IMR-90 (cell line): ENCODE data around the gene LAMA4. TPM values are rescaled to one million over a fixed set of nuclear protein-coding genes. Genes with fewer than 3 reads are reported as not detected.

Source experiments
- ATAC-seq: fragments of 200-7000 bp; cut with Tn5 transposase; 2 replicates; pipeline ENCODE4 v1.9.1; 2020; ENCODE audit warnings: low read depth, mild to moderate bottlenecking, moderate library complexity
- BruUV-seq: library from RNA; stranded (reverse); fragments of 400-500 nt; replicated peaks from 2 replicates; lab custom pipeline; 2021; lab: Mats Ljungman, UMichigan
- CTCF ChIA-PET: fragments of 300-600 bp; formaldehyde crosslinking; extraction: SDS; loops from one replicate; lab custom pipeline; 2021; ENCODE audit warnings: antibody characterized with exemption; lab: Yijun Ruan, JAX
- POLR2A ChIA-PET: fragments of 300-600 bp; sonication (Branson Sonifier 250); formaldehyde crosslinking; loops from one replicate; lab custom pipeline; 2022; ENCODE audit warnings: antibody characterized with exemption; ENCODE audit not compliant: unreplicated experiment; lab: Charles Lee
- DNase-seq: peaks from one replicate; pipeline ENCODE4 v3.0.0; 2013
- H2AFZ ChIP-seq: replicated peaks from 2 replicates; pipeline ENCODE3; 2013; ENCODE audit warnings: low read length, mild to moderate bottlenecking; ENCODE audit not compliant: poor library complexity
- H2AK5ac ChIP-seq: 2 replicates; pipeline ENCODE4 v1.6.1; 2013; ENCODE audit warnings: low read depth, low read length, inconsistent platforms
- H2AK9ac ChIP-seq: replicated peaks from 2 replicates; pipeline ENCODE3; 2013; ENCODE audit warnings: mild to moderate bottlenecking, low read depth, low read length, moderate library complexity; ENCODE audit not compliant: poor library complexity
- H2BK120ac ChIP-seq: 2 replicates; pipeline ENCODE4 v1.6.1; 2013; ENCODE audit warnings: low read depth, low read length, inconsistent platforms
- H2BK15ac ChIP-seq: 3 replicates; pipeline ENCODE4 v1.6.1; 2013; ENCODE audit warnings: low read depth, low read length, inconsistent platforms
- H2BK20ac ChIP-seq: 2 replicates; pipeline ENCODE4 v1.6.1; 2013; ENCODE audit warnings: low read depth, mild to moderate bottlenecking, inconsistent platforms, low read length, moderate library complexity
- H2BK5ac ChIP-seq: 2 replicates; pipeline ENCODE4 v1.6.1; 2013; ENCODE audit warnings: mild to moderate bottlenecking, low read depth, low read length, inconsistent platforms; ENCODE audit not compliant: poor library complexity, severe bottlenecking
- H3K14ac ChIP-seq: replicated peaks from 2 replicates; pipeline ENCODE4 v1.6.1; 2013; ENCODE audit warnings: low read depth, low read length, inconsistent platforms
- H3K18ac ChIP-seq: 2 replicates; pipeline ENCODE4 v1.6.1; 2013; ENCODE audit warnings: low read depth, low read length, control low read depth
- H3K23ac ChIP-seq: 2 replicates; pipeline ENCODE4 v1.6.1; 2013; ENCODE audit warnings: low read depth, low read length, inconsistent platforms
- H3K27ac ChIP-seq: 2 replicates; pipeline ENCODE4 v1.5.1; 2013; ENCODE audit warnings: mild to moderate bottlenecking, control low read depth, low read length; ENCODE audit not compliant: insufficient read depth
- H3K27me3 ChIP-seq: 2 replicates; pipeline ENCODE4 v1.6.1; 2013; ENCODE audit warnings: low read length; ENCODE audit not compliant: control insufficient read depth, insufficient read depth
- H3K36me3 ChIP-seq: 2 replicates; pipeline ENCODE4 v1.6.1; 2013; ENCODE audit warnings: low read length, mixed read lengths; ENCODE audit not compliant: control insufficient read depth, insufficient read depth
- H3K4ac ChIP-seq: 2 replicates; pipeline ENCODE4 v1.6.1; 2013; ENCODE audit warnings: low read depth, low read length, inconsistent platforms
- H3K4me1 ChIP-seq: 2 replicates; pipeline ENCODE4 v1.6.1; 2013; ENCODE audit warnings: low read length, mixed read lengths; ENCODE audit not compliant: control insufficient read depth, insufficient read depth
- H3K4me2 ChIP-seq: 2 replicates; pipeline ENCODE4 v1.6.1; 2013; ENCODE audit warnings: low read depth, mild to moderate bottlenecking, control low read depth, low read length, moderate library complexity
- H3K4me3 ChIP-seq: 2 replicates; pipeline ENCODE4 v1.5.1; 2013; ENCODE audit warnings: low read depth, mild to moderate bottlenecking, control low read depth, low read length, moderate library complexity; ENCODE audit not compliant: insufficient read depth
- H3K56ac ChIP-seq: 2 replicates; pipeline ENCODE4 v1.6.1; 2013; ENCODE audit warnings: low read length, inconsistent platforms; ENCODE audit not compliant: insufficient read depth; ENCODE audit errors: extremely low read depth
- H3K79me1 ChIP-seq, 2 experiments: 2 replicates each; pipeline ENCODE4 v1.6.1; 2013; ENCODE audit warnings: low read length in 2 of 2, inconsistent platforms in 1 of 2, low read depth in 1 of 2
- H3K9ac ChIP-seq: 2 replicates; pipeline ENCODE4 v1.6.1; 2013; ENCODE audit warnings: low read depth, low read length, control low read depth
- H3K9me1 ChIP-seq: 2 replicates; pipeline ENCODE4 v1.6.1; 2013; ENCODE audit warnings: low read length, inconsistent platforms; ENCODE audit not compliant: insufficient read depth
- H3K9me3 ChIP-seq: 2 replicates; pipeline ENCODE4 v1.6.1; 2013; ENCODE audit warnings: low read length; ENCODE audit not compliant: control insufficient read depth, insufficient read depth
- H4K20me1 ChIP-seq: 2 replicates; pipeline ENCODE4 v1.6.1; 2013; ENCODE audit warnings: low read length, inconsistent platforms; ENCODE audit not compliant: insufficient read depth
- H4K5ac ChIP-seq: 2 replicates; pipeline ENCODE4 v1.6.1; 2013; ENCODE audit warnings: mild to moderate bottlenecking, low read depth, low read length, control low read depth
- H4K8ac ChIP-seq, 2 experiments: 2 replicates each; pipeline ENCODE4 v1.6.1; 2013; ENCODE audit warnings: low read depth in 2 of 2, low read length in 2 of 2, control low read depth in 1 of 2, inconsistent platforms in 1 of 2
- H4K91ac ChIP-seq: 2 replicates; pipeline ENCODE4 v1.6.1; 2013; ENCODE audit warnings: low read depth, low read length, inconsistent platforms; ENCODE audit not compliant: insufficient read depth
- MAFK ChIP-seq: IDR thresholded peaks from 2 replicates; pipeline ENCODE4 v1.6.1; 2012; ENCODE audit warnings: low read depth, low read length, improper control_type of control experiment
- MAZ ChIP-seq: IDR thresholded peaks from 2 replicates; pipeline ENCODE4 v1.6.1; 2012; ENCODE audit warnings: low read depth, mild to moderate bottlenecking, low read length, improper control_type of control experiment, moderate library complexity, borderline replicate concordance
- WGBS, 2 experiments: methylation state at CpG; one replicate each; pipeline versions ENCODE4 v1.1.5 to v1.1.7; 2013; ENCODE audit warnings: missing lambda C conversion rate in 2 of 2; ENCODE audit not compliant: insufficient read length in 1 of 2; ENCODE audit errors: extremely low coverage in 2 of 2; 5-methylcytosine and 5-hydroxymethylcytosine counted together
- dilution Hi-C: fragments of 300-500 bp; cut with HindIII; formaldehyde crosslinking; loops from one replicate; pipeline ENCODE4 v1.14.3; 2018; ENCODE audit warnings: low sequenced_read_pairs; ENCODE audit not compliant: unreplicated experiment
- in situ Hi-C: fragments of 300-500 bp; cut with MboI; formaldehyde crosslinking; loops from 3 replicates; pipeline ENCODE4 v1.14.3; 2019; ENCODE audit warnings: low sequenced_read_pairs, inconsistent platforms, mixed read lengths
- intact Hi-C: fragments of 100-400 bp; cut with micrococcal nuclease; formaldehyde crosslinking; loops from 2 replicates; pipeline ENCODE4 v1.10.0; 2022
- polyA plus RNA-seq, 3 experiments: library from polyadenylated mRNA; depleted of rRNA; stranded (reverse); fragments of >200 nt; gene quantifications; 2 replicates each; pipeline ENCODE4 v1.2.3, GENCODE V29; 2012; ENCODE audit warnings: low replicate concordance in 1 of 3
- total RNA-seq: library from RNA; depleted of rRNA; stranded (reverse); fragments of >200 nt; gene quantifications from 2 replicates; pipeline ENCODE4 v1.2.3, GENCODE V29; 2012

Gene LAMA4
- total and polyA plus RNA-seq, 2 of the 4 experiments (the other 2 are of a cell fraction), result 33.9 to 35.8 TPM

DNA sequence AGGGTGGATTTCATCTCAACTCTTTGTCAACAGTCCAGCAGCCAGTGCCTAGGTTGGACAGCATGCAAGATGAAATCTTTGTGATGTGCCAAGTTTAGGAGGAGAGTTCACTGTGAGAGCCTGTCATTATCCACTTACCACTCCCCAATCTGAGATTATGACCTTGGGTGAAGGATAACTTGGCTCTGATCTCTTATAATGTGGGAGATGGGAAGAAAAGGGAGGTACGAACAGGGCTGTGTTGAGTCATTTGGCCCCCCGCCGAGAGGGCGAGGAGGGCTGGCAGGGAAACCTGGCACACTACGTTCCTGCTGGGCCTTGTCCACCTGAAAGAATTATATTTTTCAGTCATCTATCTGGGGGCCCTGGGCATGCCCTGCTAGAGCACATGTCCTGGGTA lies 35.8 kb downstream of the LAMA4 start:
- peak overlapping the region; percentile 2 for H3K27ac ChIP-seq

More for the DNA sequence above, 35.8 kb downstream of the LAMA4 start:
- peak overlapping the region; percentile 70 for H3K4ac ChIP-seq
- H4K8ac ChIP-seq, result peak overlapping the region; percentile 10 to 42; a peak in 1 of 4 replicates
- H3K9ac ChIP-seq, result no peak overlapping the region
- CTCF ChIA-PET, result no interaction called here
- H2BK5ac ChIP-seq, result peak overlapping the region; percentile 59
- intact Hi-C loops, result loop anchor here (5.0 kb wide), 1 partner anchor 34 kb away; the partner anchor contains the start of gene LAMA4
- H2AK9ac ChIP-seq, result no peak overlapping the region
- H3K23ac ChIP-seq, result peak overlapping the region; percentile 35
- WGBS, 2 experiments, result no CpG with 5 or more reads among the region's 5 CpGs
- H3K79me1 ChIP-seq, result no peaks in the 10 kb centered on the region; a peak in 1 of 4 replicates
- H4K5ac ChIP-seq, result peak overlapping the region; percentile 73
- H4K20me1 ChIP-seq, result no peaks in the 10 kb centered on the region
- peaks cover 28% of the 10 kb centered on the region for H3K4me1 ChIP-seq
- H3K36me3 ChIP-seq, result peaks cover 5% of the 10 kb centered on the region; the same call in 1 of the 2 replicates
- H2AFZ ChIP-seq, result no peak overlapping the region
- peak overlapping the region; percentile 54; the same call in 2 of the 3 replicates for H2BK15ac ChIP-seq
- H2AK5ac ChIP-seq, result peak overlapping the region; percentile 37
- peaks cover 5% of the 10 kb centered on the region for H3K9me1 ChIP-seq
- POLR2A ChIA-PET, result no interaction called here
- in situ Hi-C loops, result no loop called here
- peak overlapping the region; percentile 57 for H4K91ac ChIP-seq
- H3K9me3 ChIP-seq, result no peaks in the 10 kb centered on the region
- H2BK120ac ChIP-seq, result peak overlapping the region; percentile 37; the same call in 1 of the 2 replicates
- BruUV-seq, result no TSS peak
- H2BK20ac ChIP-seq, result peak overlapping the region; percentile 20; the same call in 1 of the 2 replicates
- peak overlapping the region; percentile 84 for H3K18ac ChIP-seq
- DNase-seq (no peak), ATAC-seq (no peak)
- H3K4me2 ChIP-seq, result no peak overlapping the region
- H3K4me3 ChIP-seq, result no peak overlapping the region
- no peaks in the 10 kb centered on the region for H3K27me3 ChIP-seq
- dilution Hi-C loops, result no loop called here
- H3K14ac ChIP-seq, result peak overlapping the region; percentile 46
- no peak for TF ChIP-seq MAZ
- no peak for TF ChIP-seq MAFK
- no peak overlapping the region for H3K56ac ChIP-seq
